SHP77 (cell line): ENCODE results near the gene PCDHGB3.
"Not testable (repeated sequence)": the region's sequence is repeated elsewhere in the genome, so short reads cannot be mapped to it uniquely, and the experiment has no call there.

Experiments
- DNase-seq, 2 experiments: peaks; one replicate each; lab custom pipeline; 2025; lab: John Stamatoyannopoulos, UW

Gene PCDHGB3

DNA sequence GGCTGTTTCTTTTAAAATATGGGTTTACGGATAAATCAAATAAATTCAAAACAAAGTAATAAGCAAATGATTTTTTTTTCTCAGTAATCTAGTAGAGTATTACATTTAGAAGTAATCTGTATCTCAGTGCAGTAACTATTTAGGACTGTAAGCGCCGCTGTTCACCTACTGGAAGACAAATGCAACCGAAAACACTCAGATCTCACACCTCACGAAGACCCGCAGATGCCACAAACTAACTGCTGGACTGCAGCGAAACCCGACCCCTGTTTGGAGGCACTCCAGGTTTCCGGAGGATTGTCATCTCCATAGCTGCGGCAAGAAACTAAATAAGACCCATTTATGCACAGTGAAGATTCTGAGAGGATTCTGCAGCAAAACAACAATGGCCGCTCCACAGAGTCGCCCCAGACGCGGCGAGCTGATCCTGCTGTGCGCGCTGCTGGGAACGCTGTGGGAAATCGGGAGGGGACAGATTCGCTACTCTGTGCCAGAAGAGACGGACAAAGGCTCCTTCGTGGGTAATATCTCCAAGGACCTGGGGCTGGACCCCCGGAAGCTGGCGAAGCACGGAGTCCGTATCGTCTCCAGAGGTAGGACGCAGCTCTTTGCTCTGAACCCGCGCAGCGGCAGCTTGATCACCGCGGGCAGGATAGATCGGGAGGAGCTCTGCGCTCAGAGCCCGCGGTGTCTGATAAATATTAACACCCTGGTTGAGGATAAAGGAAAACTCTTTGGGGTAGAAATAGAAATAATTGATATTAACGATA lies 22.6 kb downstream of the PCDHGB3 start, which contains the start of gene PCDHGA8:
TSS of gene PCDHGA8 (plus strand) at position 205 of the 770 bp plus-strand sequence. CDS start at position 386, 181 bp downstream.
- DNase-seq, result no peak

DNA sequence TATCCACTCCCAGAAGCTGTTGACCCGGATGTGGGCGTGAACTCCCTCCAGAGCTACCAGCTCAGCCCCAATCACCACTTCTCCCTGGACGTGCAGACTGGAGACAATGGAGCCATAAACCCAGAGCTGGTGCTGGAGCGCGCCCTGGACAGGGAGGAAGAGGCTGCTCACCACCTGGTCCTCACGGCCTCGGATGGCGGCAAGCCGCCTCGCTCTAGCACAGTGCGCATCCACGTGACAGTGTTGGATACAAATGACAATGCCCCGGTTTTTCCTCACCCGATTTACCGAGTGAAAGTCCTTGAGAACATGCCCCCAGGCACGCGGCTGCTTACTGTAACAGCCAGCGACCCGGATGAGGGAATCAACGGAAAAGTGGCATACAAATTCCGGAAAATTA lies 23.2 kb downstream of the PCDHGB3 start:
- no peak for DNase-seq

DNA sequence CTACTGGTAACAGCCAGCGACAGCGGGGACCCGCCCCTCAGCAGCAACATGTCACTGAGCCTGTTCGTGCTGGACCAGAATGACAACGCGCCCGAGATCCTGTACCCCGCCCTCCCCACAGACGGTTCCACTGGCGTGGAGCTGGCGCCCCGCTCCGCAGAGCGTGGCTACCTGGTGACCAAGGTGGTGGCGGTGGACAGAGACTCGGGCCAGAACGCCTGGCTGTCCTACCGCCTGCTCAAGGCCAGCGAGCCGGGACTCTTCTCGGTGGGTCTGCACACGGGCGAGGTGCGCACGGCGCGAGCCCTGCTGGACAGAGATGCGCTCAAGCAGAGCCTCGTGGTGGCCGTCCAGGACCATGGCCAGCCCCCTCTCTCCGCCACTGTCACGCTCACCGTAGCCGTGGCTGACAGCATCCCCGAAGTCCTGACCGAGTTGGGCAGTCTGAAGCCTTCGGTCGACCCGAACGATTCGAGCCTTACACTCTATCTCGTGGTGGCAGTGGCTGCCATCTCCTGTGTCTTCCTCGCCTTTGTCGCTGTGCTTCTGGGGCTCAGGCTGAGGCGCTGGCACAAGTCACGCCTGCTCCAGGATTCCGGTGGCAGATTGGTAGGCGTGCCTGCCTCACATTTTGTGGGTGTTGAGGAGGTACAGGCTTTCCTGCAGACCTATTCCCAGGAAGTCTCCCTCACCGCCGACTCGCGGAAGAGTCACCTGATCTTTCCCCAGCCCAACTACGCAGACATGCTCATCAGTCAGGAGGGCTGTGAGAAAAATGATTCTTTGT lies 24.6 kb downstream of the PCDHGB3 start:
- DNase-seq, result not testable (repeated sequence)

GRCh38 chr5:141397756-141398551 lies 27.9 kb downstream of the PCDHGB3 start, which contains the start of gene PCDHGB5:
Gene PCDHGB5 (plus strand): TSS chr5:141397947. CDS start chr5:141398128, 181 bp downstream.
- not testable (repeated sequence) for DNase-seq

DNA sequence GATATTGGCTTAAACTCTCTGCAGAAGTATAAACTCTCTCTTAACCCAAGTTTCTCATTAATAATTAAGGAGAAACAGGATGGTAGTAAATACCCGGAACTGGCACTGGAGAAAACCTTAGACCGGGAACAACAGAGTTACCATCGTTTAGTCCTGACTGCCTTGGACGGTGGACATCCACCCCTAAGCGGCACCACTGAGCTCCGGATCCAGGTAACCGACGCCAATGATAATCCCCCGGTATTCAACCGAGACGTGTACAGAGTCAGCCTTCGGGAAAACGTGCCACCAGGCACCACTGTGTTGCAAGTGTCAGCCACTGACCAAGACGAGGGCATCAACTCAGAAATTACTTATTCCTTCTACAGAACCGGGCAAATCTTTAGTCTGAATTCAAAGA lies 28.6 kb downstream of the PCDHGB3 start:
- no peak for DNase-seq

DNA sequence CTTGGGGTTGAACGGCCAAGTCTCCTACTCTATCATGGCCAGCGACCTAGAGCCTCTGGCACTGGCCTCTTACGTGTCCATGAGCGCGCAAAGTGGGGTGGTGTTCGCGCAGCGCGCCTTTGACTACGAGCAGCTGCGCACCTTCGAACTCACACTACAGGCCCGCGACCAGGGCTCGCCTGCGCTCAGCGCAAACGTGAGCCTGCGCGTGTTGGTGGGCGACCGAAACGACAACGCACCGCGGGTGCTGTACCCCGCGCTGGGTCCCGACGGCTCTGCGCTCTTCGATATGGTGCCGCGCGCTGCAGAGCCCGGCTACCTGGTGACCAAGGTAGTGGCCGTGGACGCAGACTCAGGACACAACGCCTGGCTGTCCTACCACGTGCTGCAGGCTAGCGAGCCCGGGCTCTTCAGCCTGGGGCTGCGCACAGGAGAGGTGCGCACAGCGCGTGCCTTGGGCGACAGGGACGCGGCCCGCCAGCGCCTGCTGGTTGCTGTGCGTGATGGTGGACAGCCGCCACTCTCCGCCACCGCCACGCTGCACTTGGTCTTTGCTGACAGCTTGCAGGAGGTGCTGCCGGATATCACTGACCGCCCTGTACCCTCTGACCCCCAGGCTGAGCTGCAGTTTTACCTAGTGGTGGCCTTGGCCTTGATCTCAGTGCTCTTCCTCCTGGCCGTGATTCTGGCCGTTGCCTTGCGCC lies 29.7 kb downstream of the PCDHGB3 start:
- no peak for DNase-seq

- peak; percentile 6 to 10 for DNase-seq
Measured at GRCh38 chr5:141402553-141403243, 32.7 kb downstream of the PCDHGB3 start, which contains the start of gene PCDHGA9. Gene PCDHGA9 (plus strand): TSS chr5:141402778. CDS start chr5:141402953, 175 bp downstream.

DNA sequence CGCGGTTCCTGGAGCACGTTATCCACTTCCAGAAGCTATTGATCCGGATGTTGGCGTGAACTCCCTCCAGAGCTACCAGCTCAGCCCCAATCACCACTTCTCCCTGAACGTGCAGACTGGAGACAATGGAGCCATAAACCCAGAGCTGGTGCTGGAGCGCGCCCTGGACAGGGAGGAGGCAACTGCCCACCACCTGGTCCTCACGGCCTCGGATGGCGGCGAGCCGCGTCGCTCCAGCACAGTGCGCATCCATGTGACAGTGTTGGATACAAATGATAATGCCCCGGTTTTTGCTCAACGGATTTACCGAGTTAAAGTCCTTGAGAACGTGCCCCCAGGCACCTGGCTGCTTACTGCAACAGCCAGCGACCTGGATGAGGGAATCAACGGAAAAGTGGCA lies 33.3 kb downstream of the PCDHGB3 start:
- no peak for DNase-seq

DNA sequence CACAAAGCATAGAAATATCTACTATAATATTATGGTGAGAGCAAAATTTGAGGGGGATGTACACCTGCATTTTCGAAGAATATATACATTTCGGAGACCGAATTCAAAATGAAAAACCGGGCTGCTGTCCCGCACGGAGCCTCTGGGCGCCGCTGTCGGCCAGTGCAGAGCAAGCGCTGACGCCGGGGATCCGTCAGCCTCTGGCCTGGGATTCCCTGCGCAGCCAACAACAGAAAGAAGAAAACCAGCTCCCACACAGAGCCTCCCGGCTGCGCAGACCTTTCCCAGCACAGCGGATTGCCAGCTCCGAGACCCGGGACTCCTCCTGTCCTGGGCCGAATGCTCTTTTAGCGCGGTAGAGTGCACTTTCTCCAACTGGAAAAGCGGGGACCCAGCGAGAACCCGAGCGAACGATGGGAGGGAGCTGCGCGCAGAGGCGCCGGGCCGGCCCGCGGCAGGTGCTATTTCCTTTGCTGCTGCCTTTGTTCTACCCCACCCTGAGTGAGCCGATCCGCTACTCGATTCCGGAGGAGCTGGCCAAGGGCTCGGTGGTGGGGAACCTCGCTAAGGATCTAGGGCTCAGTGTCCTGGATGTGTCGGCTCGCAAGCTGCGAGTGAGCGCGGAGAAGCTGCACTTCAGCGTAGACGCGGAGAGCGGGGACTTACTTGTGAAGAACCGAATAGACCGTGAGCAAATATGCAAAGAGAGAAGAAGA lies 37.9 kb downstream of the PCDHGB3 start, which contains the start of gene PCDHGB6:
TSS of gene PCDHGB6 (plus strand) at position 232 of the 716 bp plus-strand sequence. CDS start at position 414, 182 bp downstream.
- not testable (repeated sequence) for DNase-seq

GRCh38 chr5:141409598-141410306 lies 39.7 kb downstream of the PCDHGB3 start:
- DNase-seq, result no peak

DNA sequence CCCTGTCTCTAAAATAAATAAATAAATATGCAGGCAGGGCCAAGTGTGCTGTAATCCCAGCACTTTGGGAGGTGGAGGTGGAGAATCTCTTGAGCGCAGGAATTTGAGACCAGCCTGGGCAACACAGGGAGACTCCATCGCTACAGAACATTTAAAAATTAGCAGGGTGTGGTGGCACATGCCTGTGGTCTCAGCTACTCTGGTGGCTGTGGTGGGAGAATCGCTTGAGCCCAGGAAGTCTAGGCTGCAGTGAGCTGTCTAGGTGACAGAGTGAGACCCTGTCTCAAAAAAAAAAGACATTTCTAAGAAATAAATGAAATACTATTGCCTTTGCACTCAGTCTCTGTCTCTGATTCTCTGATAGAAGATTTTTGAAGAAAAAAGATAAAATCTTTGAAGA lies 41.5 kb downstream of the PCDHGB3 start:
- no peak for DNase-seq

- DNase-seq, result peak; percentile 67 to 69
Measured at GRCh38 chr5:141412854-141413539, 43.0 kb downstream of the PCDHGB3 start, which contains the start of gene PCDHGA10. Gene PCDHGA10 (plus strand): TSS chr5:141412987. CDS start chr5:141413176, 189 bp downstream.

- no peak for DNase-seq
Measured at GRCh38 chr5:141413540-141414069, 43.6 kb downstream of the PCDHGB3 start.

GRCh38 chr5:141414548-141415274 lies 44.7 kb downstream of the PCDHGB3 start:
- DNase-seq, result not testable (repeated sequence)

GRCh38 chr5:141415275-141415618 lies 45.2 kb downstream of the PCDHGB3 start:
- DNase-seq, result not testable (repeated sequence)

DNA sequence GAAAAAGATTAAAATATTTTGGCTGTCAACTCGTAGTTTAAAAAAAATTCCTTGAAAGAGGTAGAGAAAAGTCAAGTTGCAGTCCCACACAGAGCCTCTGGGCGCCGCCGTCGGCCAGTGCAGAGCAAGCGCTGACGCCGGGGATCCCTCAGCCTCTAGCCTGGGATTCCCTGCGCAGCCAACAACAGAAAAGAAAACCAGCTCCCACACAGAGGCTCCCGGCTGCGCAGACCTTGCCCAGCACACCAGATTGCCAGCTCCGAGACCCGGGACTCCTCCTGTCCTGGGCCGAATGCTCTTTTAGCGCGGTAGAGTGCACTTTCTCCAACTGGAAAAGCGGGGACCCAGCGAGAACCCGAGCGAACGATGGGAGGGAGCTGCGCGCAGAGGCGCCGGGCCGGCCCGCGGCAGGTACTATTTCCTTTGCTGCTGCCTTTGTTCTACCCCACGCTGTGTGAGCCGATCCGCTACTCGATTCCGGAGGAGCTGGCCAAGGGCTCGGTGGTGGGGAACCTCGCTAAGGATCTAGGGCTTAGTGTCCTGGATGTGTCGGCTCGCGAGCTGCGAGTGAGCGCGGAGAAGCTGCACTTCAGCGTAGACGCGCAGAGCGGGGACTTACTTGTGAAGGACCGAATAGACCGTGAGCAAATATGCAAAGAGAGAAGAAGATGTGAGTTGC lies 47.6 kb downstream of the PCDHGB3 start, which contains the start of gene PCDHGB7:
TSS of gene PCDHGB7 (plus strand) at position 184 of the 679 bp plus-strand sequence. CDS start at position 367, 183 bp downstream.
- DNase-seq, result peak; percentile 9 to 31
